ENCODE results near the gene AQP11.

- TF ChIP-seq CTCF (conservative IDR thresholded peaks at IDR 0.05; ENCODE audit: low read depth, low read length) = no peak
- no peak for TF ChIP-seq POLR2A (IDR thresholded peaks at IDR 0.05; ENCODE audit: low read depth, low read length)
- no peak for TF ChIP-seq RAD21 (IDR thresholded peaks at IDR 0.05; ENCODE audit: low read length)
- no peak for TF ChIP-seq RFX5 (IDR thresholded peaks at IDR 0.05; ENCODE audit: low read depth, low read length)
- no peak for TF ChIP-seq RCOR1 (IDR thresholded peaks at IDR 0.05; ENCODE audit: insufficient replicate concordance, low read length)
- TF ChIP-seq BHLHE40 (IDR thresholded peaks at IDR 0.05; ENCODE audit: low read depth, low read length) = no peak
- no peak for TF ChIP-seq USF2 (IDR thresholded peaks at IDR 0.05; ENCODE audit: low read depth, low read length)
- no peak for TF ChIP-seq MAFK (IDR thresholded peaks at IDR 0.05; ENCODE audit: low read depth, low read length)
- no peak for TF ChIP-seq CHD1 (IDR thresholded peaks at IDR 0.05; ENCODE audit: low read depth, low read length)
- TF ChIP-seq MAZ (IDR thresholded peaks at IDR 0.05; ENCODE audit: borderline replicate concordance, low read depth, low read length) = no peak
- no peak for TF ChIP-seq CEBPB (IDR thresholded peaks at IDR 0.05; ENCODE audit: low read depth, low read length)
- TF ChIP-seq SMC3 (IDR thresholded peaks at IDR 0.05; ENCODE audit: low read depth, low read length) = no peak
Measured at GRCh38 chr11:77568916-77569675, 20.7 kb upstream of the AQP11 start.
